Activated CD4-positive, alpha-beta T cell treated with anti-CD3 and anti-CD28 coated beads, Interleukin-2, Interleukin-6, amounts not matched to agents 100 ng/mL and 50 ng/mL, durations not matched to agents 16 hours and 8 hours (primary cell): ENCODE measurements around the gene ZC3H18.

Experiments used
- DNase-seq: peaks from one replicate; pipeline ENCODE4 v3.0.0-alpha.2; 2020

Gene ZC3H18

DNA sequence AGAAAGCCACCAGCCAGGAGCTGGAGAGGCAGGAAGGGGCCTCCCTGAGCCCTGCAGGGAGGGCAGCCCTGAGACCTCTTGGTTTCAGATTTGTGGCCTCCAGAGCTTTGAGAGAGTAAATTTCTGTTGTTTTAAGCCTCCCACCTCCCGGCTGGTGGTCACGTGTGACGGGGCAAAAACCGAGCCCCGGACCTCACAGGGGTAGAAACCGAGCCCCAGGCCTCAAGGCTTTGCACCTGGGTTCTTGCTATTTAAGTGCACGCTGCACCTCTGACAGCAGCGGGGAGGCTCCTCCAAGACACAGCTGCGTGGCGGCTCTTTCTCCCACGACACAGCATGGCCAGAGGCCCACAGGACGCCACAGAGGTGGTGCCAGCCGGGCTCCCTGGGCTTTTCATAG lies 17.4 kb upstream of the ZC3H18 start:
- DNase-seq = no peak

DNA sequence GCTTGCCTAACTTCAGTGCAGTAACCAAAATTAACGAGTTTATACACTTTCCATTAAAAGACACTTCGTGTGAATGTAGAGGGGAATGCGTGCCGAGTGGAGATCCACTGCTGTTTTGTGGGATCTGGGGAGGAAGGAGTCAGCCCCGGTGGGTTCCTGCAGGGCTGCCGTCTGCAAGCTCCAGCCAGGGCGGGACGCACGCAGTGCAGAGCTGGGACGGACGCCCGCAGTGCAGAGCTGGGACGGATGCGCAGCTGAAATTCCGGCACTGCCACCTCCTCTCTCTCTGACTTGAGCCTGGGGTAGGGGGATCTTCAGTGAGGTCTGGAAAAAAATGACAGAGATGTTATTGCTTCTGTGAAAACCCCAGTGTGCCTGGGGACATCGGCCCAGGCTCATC lies 16.5 kb upstream of the ZC3H18 start:
- DNase-seq = no peak

DNA sequence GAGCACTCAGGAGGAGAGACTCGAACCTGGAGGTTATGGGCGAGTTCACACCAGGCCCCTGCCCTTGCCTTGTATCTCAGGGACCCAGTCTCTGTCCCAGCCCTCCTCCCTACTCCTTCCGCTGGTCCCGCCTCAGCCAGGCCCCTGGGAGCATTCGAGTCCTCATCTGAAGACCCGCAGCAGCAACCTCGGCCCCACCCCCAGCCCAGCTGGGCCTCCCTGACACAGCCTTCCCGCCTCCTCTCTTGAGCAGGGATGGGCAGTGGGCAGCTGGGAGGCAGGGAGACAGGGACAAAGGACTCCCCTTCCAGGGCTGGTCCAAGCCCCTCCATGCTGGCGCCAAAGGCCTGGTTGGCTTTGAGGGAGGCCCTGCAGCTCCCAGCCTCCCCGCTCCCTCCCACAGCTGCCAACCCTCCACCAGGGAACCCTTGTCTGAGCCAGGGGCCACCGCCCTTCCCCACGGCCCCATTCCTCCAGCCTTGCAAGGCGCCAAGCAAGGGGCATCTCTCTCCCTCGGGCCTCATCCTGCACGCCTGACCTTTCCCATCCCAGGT lies 15.4 kb upstream of the ZC3H18 start:
- DNase-seq = no peak

DNA sequence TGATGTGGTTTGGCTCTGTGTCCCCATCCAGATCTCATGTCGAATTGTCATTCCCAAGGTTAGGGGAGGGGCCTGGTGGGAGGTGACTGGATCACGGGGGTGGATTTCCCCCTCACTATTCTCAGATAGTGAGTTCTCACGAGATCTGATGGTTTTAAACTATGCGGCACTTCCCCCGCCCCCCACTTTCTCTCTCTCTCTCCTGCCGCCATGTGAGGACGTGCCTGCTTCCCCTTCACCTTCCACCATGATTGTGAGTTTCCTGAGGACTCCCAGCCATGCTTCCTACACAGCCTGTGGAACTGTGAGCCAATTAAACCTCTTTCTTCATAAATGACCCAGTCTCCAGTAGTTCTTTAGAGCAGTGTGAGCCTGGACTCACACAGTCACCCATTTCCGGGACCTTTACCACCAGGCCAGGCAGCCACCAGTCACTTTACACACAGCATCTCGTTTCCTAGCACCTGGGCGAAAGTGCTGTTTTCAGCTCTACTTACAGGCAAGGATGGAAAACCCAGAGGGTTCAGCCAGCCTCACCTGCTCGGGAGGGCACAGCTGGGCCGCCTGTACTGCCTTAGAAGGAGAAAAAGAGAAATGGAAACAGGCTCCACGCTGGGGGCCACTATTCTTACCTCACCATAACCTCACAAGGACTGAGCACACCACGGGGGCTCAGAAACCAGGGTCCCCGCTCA lies 13.8 kb upstream of the ZC3H18 start:
- no peak for DNase-seq

DNA sequence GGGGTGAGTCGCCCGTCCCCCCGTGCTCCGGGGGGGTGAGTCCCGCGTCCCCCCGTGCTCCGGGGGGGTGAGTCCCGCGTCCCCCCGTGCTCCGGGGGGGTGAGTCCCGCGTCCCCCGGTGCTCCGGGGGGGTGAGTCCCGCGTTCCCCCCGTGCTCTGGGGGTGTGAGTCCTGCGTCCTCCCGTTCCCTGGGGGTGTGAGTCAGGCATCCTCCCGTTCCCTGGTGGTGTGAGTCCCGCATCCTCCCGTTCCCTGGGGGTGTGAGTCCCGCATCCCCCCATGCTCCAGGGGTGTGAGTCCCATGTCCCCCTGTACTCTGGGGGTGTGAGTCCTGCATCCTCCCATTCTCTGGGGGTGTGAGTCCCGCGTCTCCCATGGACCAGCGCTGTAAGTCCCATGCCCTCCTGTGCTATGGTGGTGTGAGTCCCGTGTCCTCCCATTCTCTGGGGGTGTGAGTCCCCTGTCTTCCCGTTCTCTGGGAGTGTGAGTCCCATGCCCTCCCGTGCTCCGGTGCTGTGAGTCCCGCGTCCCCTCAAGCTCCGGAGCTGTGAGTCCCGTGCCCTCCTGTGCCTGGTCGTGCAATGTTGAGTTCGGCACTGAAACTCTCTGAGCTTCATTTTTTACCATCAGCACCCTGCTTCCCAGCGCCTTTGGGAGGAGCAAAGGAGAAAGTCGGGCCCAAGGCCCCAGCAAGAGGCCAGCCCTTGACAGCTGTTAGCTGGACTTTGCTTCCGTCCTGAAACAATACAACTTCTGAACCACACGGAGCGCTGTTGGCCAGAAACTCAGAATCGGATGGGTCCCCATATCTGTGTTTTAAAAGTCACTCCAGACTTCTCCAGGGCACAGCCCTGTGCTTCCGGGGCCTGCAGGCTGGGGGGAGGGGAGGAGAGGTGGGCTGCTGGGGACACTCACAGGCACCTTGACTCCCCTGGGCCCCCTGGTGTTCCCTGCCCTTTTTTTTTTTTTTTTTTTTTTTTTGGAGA lies 11.5 kb upstream of the ZC3H18 start:
- DNase-seq = peak; percentile 21

DNA sequence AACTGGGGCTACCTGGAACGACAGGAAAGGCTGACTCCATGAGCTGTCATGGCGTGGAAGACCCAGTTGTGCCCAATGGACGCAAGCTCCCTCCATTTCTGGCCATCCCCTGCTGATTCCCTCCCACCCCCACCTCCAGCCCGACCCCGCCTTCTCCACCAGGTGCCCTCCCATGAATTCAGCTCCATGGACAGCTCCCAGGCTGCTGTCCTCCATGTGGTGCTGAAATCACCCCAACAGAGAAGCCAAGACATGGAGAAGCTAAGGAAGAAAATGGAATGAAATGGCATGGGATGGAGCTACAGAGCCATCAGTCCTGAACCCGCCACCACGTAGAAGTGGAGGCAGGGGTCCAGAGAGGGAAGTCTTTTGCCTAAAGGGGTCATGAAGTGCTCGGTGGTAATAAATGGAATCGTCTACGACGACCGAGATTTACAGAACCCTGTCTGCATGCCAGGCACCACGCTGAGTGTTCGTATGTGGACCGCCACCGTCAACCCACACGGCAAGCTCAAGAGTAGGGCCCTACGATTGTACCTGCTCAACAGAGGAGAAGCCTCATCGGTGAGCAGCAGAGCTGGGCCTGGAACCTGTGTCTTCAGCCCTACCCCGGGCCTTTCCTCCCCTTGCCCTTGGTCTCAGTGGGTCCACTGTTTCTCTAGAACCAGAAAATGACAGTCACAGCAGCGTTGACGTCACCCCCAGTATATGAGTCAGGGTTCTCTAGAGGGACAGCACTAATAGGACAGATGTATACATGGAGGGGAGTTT lies 9.3 kb upstream of the ZC3H18 start:
- DNase-seq = no peak

DNA sequence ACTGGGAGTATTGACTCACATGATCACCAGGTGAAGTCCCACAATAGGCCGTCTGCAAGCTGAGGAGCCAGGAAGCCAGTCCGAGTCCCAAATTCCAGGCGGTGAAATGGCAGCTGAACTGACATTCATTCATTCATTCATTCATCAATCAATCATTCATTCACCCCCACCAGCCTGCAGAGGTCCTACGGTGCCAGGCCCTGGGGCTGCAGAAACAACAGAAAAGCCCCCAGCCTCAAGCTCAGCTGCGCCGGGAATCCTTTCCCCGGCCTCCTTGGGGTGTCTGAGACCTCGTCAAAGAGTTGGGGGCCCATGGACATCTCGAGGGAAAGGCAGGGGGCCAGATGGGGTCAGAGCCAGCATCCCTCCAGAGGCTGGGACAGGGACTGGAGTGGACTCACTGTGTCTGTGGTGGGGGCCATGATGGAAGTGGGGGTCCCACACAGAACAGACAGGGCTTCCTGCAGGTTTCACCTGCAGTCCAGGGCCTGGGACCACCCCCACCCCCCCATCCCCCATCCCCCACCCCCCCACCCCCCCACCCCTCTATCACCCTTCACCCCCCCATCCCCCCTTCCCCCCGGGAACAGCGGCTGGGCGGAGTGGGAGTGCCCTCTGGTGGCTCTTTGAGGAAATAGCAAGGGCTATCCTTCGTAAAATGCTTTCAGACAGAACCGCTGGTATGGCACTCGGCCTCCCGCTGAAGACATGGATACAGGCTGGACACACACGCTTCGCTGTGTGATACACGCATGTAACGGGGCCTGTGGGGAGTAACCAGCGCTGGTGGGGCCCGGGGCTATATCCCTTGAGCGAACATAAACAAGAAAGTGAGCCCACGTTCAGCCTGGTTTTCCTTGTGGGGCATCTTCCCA lies 8.5 kb upstream of the ZC3H18 start:
- peak; percentile 56 for DNase-seq

DNA sequence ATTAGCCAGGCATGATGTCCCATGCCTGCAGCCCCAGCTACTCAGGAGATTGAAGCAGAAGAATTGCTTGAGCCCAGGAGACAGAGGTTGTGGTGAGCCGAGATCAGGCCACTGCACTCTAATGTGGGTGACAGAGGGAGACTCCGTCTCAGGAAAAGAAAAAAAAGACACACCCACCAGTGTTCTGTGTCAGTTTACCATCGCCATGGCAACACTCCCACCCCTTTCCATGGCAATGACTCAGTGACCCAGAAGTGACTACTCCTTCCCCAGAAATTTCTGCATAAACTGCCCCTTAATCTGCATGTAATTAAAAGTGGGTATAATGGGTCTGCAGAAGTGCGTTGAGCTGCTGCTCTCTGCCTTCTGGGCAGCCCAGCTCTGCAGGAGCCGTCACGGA lies 4.0 kb upstream of the ZC3H18 start:
- peak; percentile 50 for DNase-seq

DNA sequence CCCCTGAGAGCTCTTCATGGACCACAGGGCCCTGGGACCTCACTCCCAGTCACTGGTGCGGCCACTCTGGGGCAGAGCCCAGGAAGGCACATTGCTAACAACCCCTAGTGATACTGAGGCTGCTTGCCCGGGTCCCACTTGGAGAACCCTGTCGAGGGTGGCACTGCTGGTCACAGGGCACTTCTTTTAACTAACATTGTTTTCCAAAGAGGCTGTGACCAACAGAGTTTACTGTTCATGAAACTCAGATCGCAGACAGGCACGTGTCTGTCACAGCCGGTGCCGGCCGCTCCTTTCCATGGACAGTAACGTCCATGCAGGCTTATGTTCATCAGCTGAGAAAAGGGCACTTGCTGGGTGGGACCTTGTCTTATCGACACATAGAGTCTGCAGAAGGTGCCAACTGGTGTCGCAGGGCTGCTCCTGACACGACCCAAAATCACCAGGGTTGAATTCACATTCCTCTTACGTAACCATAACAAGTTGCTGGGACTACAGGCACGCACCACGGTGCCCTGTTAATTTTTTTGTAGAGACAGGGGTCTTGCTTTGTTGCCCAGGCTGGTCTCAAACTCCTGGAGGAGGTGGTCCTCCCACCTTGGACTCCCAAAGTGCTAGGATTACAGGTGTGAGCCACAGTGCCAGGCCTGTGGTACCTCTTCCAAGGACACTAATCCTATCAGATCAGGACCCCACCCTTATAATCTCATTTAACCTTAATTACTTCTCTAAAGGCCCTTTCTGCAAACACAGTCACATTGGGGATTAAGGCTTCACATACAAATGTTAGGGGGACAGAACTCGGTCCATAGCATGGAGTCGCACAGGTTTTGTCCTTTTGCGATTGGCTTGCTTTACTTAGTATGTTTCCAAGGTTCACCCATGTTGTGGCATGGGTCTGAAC lies 1.2 kb upstream of the ZC3H18 start:
- no peak for DNase-seq

DNA sequence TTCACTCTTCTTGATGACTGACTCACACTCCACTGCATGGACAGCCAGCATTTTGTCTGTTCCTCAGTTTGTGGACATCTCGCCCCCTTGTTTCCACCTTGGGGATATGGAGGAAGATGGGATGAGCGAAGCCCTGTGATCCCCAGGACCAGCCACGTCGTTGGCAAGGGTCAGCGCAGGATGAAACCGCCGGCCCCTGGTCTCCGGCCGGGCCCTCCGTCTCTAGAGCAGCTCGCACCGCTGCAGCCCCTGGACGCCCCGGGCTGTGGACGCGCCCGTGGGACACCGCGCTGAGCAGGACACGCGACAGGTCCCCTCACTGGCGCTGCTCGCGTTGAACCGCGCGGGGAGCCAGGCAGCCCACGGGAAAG lies 604 bp upstream of the ZC3H18 start:
- no peak for DNase-seq

DNA sequence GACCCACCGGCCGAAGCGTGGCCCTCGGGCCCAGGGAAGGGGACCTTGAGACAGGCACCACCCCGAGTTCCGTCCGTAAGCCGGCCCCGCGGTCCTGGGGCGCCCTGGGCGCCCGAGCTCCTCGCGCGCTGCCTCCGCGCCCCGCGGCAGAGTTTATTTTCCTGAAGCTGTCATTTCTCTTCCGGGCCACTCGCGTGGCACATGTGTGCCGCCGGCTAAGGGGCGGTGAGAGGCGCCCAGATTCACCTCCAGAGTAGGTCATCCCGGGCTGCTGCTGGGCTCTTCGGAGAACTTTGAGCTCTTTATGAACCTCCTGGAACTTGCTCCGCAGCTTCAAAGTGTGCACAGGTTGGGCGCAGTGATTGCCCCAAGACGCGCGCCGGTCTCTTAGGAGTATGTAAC lies 489 bp downstream of the ZC3H18 start:
- DNase-seq = peak; percentile 59

DNA sequence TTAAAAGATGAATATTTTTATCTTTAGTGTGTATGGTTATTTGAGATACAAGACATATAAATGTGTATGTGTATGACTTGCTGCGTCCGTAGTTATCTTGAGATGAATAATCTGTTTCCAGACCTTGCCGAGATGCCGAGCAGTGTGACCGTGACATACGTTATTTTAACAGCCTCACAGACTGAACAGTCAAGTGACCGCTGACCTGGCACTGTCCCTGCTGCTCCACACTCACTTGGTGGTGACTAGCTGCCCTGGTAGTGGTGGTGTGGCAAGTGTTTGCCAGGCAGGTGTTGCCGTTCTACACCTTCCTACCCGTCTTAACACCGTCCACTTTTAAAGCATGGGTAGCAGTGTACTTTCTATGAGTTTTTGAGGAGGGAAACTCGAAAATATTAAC lies 5.0 kb downstream of the ZC3H18 start:
- DNase-seq = no peak

DNA sequence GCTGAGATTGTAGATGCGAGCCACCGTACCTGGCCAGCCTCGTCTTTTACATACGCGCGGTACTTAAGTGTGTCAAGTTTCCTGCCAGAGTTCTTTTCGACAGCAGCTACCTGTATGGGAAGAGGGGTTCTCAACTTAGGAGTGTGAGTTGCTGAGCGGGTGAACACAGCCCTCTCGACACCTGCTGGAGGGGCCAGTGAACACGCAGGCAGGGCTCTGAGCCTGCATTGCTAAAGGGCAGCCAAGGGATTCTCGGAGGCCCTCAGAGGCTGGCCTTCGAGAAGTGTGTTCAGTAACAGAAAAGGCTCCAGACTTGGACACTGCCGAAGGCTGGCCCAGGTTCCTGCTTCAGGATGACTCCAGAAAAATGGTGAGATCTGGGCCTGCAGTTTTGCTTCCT lies 6.1 kb downstream of the ZC3H18 start:
- no peak for DNase-seq

DNA sequence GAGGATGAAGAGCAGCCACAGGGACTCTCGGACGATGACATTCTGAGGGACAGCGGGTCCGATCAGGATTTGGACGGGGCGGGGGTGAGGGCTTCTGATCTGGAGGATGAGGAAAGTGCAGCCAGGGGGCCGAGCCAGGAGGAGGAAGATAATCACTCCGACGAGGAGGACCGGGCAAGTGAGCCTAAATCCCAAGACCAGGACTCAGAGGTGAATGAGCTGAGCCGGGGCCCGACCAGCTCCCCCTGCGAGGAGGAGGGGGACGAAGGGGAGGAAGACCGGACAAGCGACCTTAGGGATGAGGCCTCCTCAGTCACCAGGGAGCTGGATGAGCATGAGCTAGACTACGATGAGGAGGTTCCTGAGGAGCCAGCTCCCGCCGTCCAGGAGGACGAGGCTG lies 7.0 kb downstream of the ZC3H18 start:
- DNase-seq = no peak

DNA sequence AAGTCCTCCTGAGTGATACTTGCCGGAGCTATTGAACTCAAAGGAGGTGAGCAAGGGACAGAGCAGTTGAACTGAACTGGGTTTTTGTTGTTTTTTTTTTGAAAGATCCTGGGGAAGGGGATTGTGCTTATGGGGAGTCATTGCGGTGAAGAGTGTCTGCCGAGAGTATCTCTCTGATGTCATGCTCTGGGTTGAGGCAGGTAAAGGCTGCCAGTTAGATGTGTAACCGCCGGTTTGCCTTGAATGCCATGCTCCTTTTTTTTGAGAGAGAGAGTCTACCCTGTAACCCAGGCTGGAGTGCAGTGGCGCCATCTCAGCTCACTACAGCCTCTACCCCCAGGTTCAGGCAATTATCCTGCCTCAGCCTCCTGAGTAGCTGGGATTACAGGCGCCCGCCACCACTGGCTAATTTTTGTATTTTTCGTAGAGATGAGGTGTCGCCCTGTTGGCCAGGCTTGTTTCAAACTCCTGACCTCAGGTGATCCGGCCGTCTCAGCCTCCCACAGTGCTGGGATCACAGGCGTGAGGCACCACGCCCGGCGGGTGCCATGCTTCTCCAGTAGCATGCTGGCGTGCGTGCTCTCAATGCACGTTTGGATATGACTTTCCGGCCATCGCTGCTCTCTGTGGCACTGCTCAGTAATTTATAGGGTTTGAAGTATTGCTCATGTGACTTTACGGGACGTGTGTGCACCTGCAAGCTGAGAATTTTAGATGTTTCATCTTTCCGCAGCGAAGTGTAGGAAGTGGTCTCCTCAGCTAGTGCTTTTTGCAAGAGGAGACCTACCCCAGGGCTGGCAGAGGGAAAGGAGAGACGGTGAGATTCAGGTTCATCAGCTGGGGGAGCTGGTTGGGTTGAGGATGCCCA lies 8.5 kb downstream of the ZC3H18 start:
- DNase-seq = no peak

DNA sequence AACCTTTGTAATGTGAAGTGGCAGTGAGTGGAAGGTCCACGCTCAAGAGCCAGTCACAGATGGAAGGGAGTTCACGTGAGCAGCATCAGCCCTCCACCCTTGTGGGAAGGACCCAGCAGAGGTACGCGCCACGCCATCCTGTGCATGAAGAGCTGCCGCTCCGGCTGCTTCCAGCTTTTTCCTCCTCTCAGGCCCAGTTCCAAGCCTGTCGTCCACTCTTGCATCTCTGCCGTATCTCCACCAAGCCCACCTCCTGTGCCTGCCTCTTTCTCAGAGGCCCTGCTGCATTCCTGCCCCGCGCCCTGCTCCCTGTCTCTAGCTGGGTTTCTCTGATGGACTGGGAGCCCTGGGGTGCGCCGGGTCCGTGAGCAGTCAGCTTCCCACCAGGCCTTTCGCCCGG lies 10.2 kb downstream of the ZC3H18 start:
- DNase-seq = no peak

DNA sequence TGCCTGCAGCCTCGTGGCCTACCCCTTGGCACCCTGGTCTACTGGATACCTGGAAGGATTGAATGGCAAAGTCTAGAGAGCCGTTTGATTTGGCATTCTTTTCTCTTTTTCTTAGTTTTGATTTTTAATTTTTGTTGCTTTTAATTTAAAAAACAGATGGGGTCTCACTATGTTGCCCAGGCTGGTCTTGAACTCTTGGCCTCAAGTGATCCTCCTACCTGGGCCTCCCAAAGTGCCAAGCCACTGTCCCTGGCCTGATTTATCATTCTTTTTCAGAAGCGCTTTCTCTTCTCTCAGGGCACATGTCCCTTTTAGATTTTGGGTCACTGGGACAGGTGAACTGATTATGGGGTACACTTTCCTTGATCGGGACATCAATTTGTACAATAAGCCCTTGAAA lies 10.8 kb downstream of the ZC3H18 start:
- no peak for DNase-seq

DNA sequence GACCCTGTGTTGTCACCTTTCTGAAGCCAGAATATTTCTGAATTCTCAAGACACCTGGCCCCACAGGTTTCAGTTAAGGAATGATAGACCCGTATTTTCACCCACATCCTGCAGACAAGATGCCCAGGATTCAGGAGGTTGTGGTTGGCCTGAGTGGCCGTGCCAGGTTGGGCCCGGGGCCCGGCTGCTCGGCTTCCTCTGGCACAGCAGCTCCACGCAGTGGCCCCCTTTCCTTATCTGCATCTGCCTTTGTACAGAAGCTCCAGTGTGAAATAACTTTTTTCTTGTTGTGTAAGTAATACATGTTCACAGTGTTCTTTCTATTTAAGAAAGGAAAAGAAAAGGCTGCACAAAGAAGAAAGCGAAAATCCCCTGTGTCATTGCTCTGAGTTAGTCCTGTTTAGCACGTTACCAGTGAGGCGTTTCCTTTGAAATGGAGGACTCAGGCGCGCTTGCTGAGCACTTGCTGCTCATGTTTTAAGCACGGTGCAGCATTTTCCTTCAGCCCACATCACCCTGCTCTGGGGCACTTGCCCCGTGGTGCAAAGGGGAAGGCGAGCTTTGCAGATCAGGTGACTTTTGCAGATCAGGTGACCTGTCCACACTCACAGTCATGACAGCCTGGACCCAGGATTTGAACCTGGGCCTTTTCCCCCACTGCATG lies 12.8 kb downstream of the ZC3H18 start:
- DNase-seq = no peak

DNA sequence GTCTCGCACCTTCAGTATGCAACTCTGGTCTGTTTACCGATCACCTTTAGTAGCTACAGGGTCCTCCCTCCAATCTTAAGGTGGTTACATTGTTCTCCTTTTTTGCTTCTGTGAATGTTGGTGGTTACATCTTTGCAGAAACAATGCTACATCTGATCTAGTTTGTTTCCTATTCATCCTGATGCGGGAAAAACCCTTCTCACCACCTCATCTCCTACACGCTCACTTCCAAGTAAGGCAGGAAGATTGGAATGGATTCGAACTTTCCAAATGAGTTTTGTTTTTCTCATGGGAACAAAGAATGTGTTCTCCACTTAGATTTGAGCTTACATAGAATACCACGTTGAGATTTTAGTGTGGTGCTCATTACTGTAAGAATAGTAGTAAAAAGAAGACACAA lies 14.5 kb downstream of the ZC3H18 start:
- DNase-seq = no peak

DNA sequence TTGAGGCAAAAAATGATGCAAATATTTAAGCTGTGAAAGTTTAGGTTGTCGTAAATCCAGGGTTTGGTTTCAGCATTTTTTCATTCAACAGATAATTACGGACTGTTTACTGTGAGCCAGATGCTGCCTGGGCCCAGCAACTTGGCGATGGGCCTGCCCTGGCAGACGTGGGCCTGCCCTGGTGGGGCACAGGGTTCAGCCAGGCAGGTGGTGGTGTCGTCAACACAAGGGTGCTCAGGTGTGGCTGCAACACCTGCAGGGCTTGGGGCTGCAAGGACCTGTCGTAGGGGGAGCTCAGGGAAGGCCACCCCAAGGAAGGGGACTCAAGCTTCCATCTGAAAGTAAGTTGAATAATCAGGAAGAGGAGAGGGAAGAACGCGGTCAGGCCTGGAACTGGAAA lies 15.1 kb downstream of the ZC3H18 start:
- DNase-seq = no peak
